GM12874 (cell line): ENCODE data around the gene LRP3.

Source experiments
- CTCF ChIP-seq: IDR thresholded peaks from 2 replicates; pipeline ENCODE4 v1.5.1; 2011; ENCODE audit warnings: low read depth, mild to moderate bottlenecking, control low read depth, low read length, moderate library complexity; ENCODE audit not compliant: insufficient read depth

Gene LRP3

GRCh38 chr19:33159149-33159548 lies 35.0 kb upstream of the LRP3 start:
- TF ChIP-seq CTCF, result no peak

GRCh38 chr19:33159893-33160292 lies 34.2 kb upstream of the LRP3 start:
- TF ChIP-seq CTCF, result no peak

GRCh38 chr19:33161201-33161600 lies 32.9 kb upstream of the LRP3 start:
- no peak for TF ChIP-seq CTCF

GRCh38 chr19:33163481-33163880 lies 30.6 kb upstream of the LRP3 start:
- TF ChIP-seq CTCF, result no peak

GRCh38 chr19:33167438-33167837 lies 26.7 kb upstream of the LRP3 start:
- TF ChIP-seq CTCF, result no peak

GRCh38 chr19:33168528-33168927 lies 25.6 kb upstream of the LRP3 start:
- no peak for TF ChIP-seq CTCF

- no peak for TF ChIP-seq CTCF
Observed at GRCh38 chr19:33171222-33171795, 22.8 kb upstream of the LRP3 start.
